ENCODE data around the gene NKG7. TPM values are rescaled to one million over a fixed set of nuclear protein-coding genes. Genes with fewer than 3 reads are reported as not detected.
A peak's percentile ranks its signal among the peaks of the same experiment; 100 is the strongest.

Gene NKG7
- total and polyA plus RNA-seq, 2 experiments from 2014 or later: not detected

DNA sequence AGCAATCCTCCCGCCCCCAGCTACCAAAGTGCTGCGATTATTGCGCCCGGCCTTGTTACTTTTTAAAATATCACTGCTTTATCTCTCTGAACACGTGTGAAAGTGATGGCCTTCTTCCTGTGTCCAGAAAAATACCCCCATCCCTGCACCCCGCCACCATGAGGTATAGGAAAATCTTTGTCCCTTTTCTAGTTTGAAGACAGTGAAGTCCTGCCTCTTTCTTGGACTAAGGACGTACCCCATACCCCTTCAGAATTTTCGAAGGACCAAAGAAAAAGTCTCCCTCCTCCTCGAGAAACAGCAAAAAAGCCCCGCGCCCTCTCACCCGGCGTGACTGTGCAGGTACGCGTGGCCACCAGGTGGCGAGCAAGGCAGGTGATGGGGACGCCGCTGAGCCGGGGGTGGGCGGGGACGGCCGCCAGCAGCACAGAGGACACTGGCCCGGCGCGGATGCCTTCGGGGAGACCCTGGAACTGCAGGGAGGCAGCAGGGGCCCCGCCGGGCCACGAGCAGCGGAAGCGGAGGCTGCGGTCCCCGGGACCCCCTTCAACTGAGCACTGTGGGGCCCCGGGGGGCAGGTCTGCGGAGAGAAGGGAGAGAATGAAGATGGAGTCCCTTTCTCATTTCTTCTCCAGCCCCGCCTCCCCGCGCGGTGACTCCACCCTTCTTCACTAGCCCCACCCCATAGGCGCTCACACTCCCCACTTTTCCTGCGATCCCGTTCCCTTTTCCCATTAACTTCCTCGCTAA, 33.7 kb downstream of the NKG7 start:
- Histone ChIP-seq H3K79me2 (replicated peaks; ENCODE audit: insufficient read depth) (no peaks in the 10 kb centered on the region), H3K4me1 (ENCODE audit: insufficient read depth) (peaks cover 24% of the 10 kb centered on the region), H4K20me1 (replicated peaks; ENCODE audit: insufficient read depth) (no peaks in the 10 kb centered on the region), H3K36me3 (ENCODE audit: insufficient read depth) (no peaks in the 10 kb centered on the region), H2AFZ (peak overlapping the region; percentile 77), H3K27ac (ENCODE audit: low read depth) (peak overlapping the region; percentile 71), H3K4me3 (peak overlapping the region; percentile 62), H3K4me2 (peak overlapping the region; percentile 72), H3F3A (replicated peaks; ENCODE audit: low read depth) (no peaks in the 10 kb centered on the region), H3K27me3 (ENCODE audit: insufficient read depth) (peaks cover 16% of the 10 kb centered on the region), H3K9me2 (ENCODE audit: insufficient read depth) (0 out of 2 replicates have a peak, but pooled peaks cover 3% of the 10 kb centered on the region)
- Mint-ChIP-seq H3K36me3 (ENCODE audit: low read depth) (peaks cover 18% of the 10 kb centered on the region), H3K9me3 (no peaks in the 10 kb centered on the region; the same call in 2 of the 3 replicates), H3K27me3 (ENCODE audit: insufficient read depth, low read depth, poor library complexity) (peaks cover 24% of the 10 kb centered on the region), H3K4me3 (peak overlapping the region; percentile 88), H3K27ac (peak overlapping the region; percentile 96), H3K4me1 (peaks cover 28% of the 10 kb centered on the region)
- DNase-seq (ENCODE audit: low spot score) (peak; percentile 95), ATAC-seq (peak; percentile 76)
- TF ChIP-seq CREB1 (CRISPR knock-in tag; IDR thresholded peaks at IDR 0.05; ENCODE audit: low read depth) (peak; percentile 51), POLR2AphosphoS5 (IDR thresholded peaks at IDR 0.05; ENCODE audit: low read depth) (peak; percentile 23; the same call in 1 of the 2 replicates), STAT1 (IDR thresholded peaks at IDR 0.05; ENCODE audit: unreplicated experiment) (no peak), ZNF331 (CRISPR knock-in tag; IDR thresholded peaks at IDR 0.05; ENCODE audit: low read depth) (no peak), CTCF (conservative IDR thresholded peaks at IDR 0.05; ENCODE audit: low read depth in 2 of 2) (peak; percentile 81 to 93)

GRCh38 chr19:51337861-51338562, 34.4 kb downstream of the NKG7 start:
- no peaks in the 10 kb centered on the region for H3K79me2 ChIP-seq (replicated peaks; ENCODE audit: insufficient read depth)
- H3K4me3 ChIP-seq: peak overlapping the region; percentile 62
- Mint-ChIP-seq H3K27me3 (ENCODE audit: insufficient read depth, low read depth, poor library complexity) (peaks cover 24% of the 10 kb centered on the region), H3K9me3 (no peaks in the 10 kb centered on the region; the same call in 2 of the 3 replicates), H3K27ac (peak overlapping the region; percentile 92; the same call in 1 of the 2 replicates), H3K4me3 (peak overlapping the region; percentile 88), H3K36me3 (ENCODE audit: low read depth) (peaks cover 20% of the 10 kb centered on the region), H3K4me1 (peaks cover 26% of the 10 kb centered on the region)
- H3F3A ChIP-seq (replicated peaks; ENCODE audit: low read depth): no peaks in the 10 kb centered on the region
- no peak overlapping the region for H3K27ac ChIP-seq (ENCODE audit: low read depth)
- ATAC-seq (no peak), DNase-seq (ENCODE audit: low spot score) (no peak)
- no peaks in the 10 kb centered on the region for H3K36me3 ChIP-seq (ENCODE audit: insufficient read depth)
- peak overlapping the region; percentile 72 for H3K4me2 ChIP-seq
- H3K9me2 ChIP-seq (ENCODE audit: insufficient read depth): 0 out of 2 replicates have a peak, but pooled peaks cover 3% of the 10 kb centered on the region
- no peak for TF ChIP-seq POLR2AphosphoS5 (IDR thresholded peaks at IDR 0.05; ENCODE audit: low read depth)
- peak in 1 of 2 experiments; percentile 26; a peak in 2 of 4 replicates for TF ChIP-seq CTCF (conservative IDR thresholded peaks at IDR 0.05; ENCODE audit: low read depth in 2 of 2)
- no peak overlapping the region for H2AFZ ChIP-seq
- peaks cover 22% of the 10 kb centered on the region for H3K4me1 ChIP-seq (ENCODE audit: insufficient read depth)
- no peaks in the 10 kb centered on the region for H4K20me1 ChIP-seq (replicated peaks; ENCODE audit: insufficient read depth)
- H3K27me3 ChIP-seq (ENCODE audit: insufficient read depth): peaks cover 16% of the 10 kb centered on the region
